Breast epithelium (tissue), 3 donors: ENCODE results near the gene BRINP1.

Experiments
- CTCF ChIP-seq, 3 donors: fragments of 450-650 bp; IDR thresholded peaks; one replicate each; pipeline ENCODE4 v1.5.1; 2016 to 2017; ENCODE audit warnings: antibody characterized with exemption in 3 of 3, mild to moderate bottlenecking in 3 of 3, moderate library complexity in 3 of 3
- POLR2A ChIP-seq: fragments of 450-650 bp; IDR thresholded peaks from one replicate; pipeline ENCODE4 v1.6.1; 2016; ENCODE audit warnings: antibody characterized with exemption, mild to moderate bottlenecking, moderate library complexity

GRCh38 chr9:119257592-119257991, 111.6 kb downstream of the BRINP1 start:
- TF ChIP-seq POLR2A = no peak
- TF ChIP-seq CTCF (IDR thresholded peaks at IDR 0.05) = no peak
